ENCODE data around the gene EPS8L3.

EPS8L3 gene

GRCh38 chr1:109739738-109740614 lies 23.7 kb downstream of the EPS8L3 start:
- peak; percentile 42 for DNase-seq (ENCODE audit: low spot score)

- no peak for DNase-seq (ENCODE audit: low spot score)
These were observed 30.4 kb downstream of the EPS8L3 start for GRCh38 chr1:109733236-109733870.

- DNase-seq (ENCODE audit: low spot score): no peak
These were observed 31.3 kb downstream of the EPS8L3 start for GRCh38 chr1:109732390-109732881.

DNA sequence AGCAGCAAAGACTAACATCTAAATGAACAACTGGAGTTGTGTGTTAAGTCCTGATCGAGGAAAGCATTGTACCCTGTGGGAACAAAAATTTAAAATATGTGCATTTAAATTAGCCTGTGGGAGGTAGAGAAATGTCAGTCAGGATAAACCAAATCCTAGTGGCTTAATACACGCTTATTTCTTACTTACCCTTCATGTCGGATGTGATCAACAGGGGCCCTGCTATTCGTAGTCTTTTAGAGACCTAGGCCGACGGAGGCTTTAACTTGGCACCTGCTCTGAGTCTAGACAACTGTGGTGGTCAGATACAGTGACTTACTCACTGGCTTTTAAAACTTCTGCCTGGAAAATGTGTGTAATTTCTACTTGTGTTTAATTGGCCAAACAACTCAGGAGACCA lies 33.1 kb downstream of the EPS8L3 start:
- DNase-seq (ENCODE audit: low spot score): no peak

GRCh38 chr1:109728870-109729269 lies 34.9 kb downstream of the EPS8L3 start:
- no peak for DNase-seq (ENCODE audit: low spot score)

DNA sequence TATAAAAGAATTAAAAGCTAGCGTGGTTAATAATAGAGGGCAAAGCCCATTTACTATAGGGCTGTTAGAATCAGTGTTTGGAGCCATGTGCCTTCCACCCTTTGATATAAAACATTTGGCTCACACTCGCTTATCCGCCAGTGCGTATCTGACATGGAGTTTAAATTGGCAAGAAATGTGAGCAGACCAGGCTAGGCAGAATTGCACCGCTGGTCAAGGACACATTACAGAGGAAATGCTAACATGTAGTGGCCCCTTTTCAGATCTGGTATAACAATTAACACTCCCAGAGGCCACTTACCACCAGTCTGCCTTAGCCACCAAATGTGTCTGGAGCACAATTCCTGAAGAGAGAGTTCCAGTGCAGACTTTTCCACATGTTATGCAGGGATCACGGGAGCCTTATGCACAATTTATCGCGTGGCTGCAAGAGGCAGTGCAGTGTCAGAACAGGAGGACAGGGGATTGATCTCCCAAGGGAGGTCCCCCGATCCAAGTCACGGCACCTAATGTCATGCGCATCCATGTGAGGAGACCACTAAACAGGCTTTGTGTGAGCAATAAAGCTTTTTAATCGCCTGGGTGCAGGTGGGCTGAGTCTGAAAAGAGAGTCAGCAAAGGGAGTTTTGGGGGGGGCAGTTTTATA lies 36.9 kb downstream of the EPS8L3 start:
- DNase-seq (ENCODE audit: low spot score): no peak

DNA sequence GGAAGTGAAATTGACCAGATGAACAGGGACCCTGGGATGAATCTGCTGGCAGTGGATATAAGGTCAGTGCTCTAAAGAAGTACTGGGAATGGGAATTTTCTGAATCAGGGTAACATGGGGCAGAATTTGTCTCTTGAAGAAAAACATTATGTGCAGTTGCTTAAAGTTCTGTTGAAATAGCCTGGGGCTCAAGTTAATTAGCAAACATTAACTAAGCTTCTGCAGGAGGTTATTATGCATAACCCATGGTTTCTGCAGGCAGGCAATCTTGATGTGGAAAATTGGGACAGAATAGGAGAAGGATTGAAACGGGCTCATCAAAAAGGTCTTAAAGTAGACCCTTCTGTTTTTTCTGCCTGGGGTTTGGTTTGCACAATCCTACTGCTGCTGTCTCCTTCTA lies 37.7 kb downstream of the EPS8L3 start:
- DNase-seq (ENCODE audit: low spot score): no peak

GRCh38 chr1:109725510-109725909 lies 38.2 kb downstream of the EPS8L3 start:
- no peak for DNase-seq (ENCODE audit: low spot score)

GRCh38 chr1:109724933-109725332 lies 38.8 kb downstream of the EPS8L3 start:
- DNase-seq (ENCODE audit: low spot score): no peak

DNA sequence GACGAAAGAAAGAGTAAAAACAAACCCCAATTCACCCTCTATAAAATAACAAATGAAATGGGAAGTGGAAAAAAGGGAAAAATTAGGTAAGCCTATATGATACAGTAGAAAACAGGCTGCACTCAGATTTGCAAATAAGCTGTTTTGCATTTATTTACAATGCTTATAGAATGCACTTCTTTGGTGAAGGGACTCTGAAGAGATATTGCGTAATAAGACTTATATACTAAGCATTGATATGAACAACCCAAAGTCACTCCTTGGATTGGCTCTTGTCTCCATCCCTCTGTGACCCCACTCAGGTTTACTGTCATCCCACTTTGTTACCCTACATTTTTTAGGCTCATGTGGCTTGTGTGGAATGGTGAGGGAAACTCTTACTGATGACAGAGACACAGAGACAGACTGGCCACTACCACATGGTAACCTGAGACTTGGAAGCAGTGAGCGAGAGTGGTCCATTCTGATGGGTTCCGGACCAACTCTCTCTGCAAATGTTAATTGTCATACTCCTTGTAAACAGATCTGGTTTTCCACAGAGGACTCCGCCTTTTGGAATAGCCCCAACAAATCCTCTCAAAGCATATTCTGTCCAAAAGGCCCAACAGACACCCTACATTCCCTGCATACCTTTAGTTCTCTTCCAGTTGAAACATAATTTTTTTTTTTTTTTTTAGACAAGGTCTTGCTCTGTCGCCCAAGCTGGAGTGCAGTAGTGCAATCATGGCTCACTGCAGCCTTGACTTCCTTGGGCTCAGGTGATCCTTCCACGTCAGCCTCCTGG lies 40.6 kb downstream of the EPS8L3 start:
- DNase-seq (ENCODE audit: low spot score): no peak

DNA sequence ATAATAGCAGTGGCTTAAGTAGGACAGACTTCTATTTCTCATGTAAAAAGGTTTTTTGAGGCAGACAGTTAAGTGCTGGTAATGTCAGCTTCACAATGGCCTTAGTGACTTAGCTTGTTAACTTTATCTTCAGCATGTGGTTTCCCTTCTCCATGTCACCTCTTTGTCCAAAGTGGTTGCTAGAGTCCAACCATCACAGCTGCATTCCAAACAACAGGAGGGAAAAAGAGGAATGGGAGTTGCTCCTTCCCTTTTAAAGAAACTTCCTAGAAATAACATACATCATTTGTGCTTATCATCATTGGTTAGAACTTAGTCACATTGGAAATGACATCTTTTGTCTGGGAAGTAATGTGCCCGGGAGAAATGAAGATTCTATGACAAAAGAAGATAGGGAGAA lies 41.8 kb downstream of the EPS8L3 start:
- no peak for DNase-seq (ENCODE audit: low spot score)

GRCh38 chr1:109721042-109721441 lies 42.7 kb downstream of the EPS8L3 start:
- no peak for DNase-seq (ENCODE audit: low spot score)

GRCh38 chr1:109719337-109719837 lies 44.3 kb downstream of the EPS8L3 start:
- DNase-seq (ENCODE audit: low spot score): peak; percentile 27

- no peak for DNase-seq (ENCODE audit: low spot score)
These were observed 45.2 kb downstream of the EPS8L3 start for GRCh38 chr1:109718495-109718894.

DNA sequence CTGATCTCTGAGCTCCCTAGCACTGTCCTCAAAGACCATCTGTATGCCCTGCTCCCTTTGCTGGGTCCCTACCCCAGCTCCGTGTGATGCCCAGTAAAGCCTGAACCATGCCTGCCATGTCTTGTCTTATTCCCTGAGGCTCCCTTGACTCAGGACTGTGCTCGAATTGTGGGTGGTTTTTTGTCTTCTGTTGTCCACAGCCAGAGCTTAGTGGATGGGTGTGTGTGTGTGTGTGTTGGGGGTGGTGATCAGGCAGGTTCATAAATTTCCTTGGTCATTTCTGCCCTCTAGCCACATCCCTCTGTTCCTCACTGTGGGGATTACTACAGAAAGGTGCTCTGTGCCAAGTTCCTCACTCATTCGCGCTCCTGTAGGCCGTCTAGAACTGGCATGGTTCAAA lies 46.0 kb downstream of the EPS8L3 start:
- DNase-seq (ENCODE audit: low spot score): no peak

DNA sequence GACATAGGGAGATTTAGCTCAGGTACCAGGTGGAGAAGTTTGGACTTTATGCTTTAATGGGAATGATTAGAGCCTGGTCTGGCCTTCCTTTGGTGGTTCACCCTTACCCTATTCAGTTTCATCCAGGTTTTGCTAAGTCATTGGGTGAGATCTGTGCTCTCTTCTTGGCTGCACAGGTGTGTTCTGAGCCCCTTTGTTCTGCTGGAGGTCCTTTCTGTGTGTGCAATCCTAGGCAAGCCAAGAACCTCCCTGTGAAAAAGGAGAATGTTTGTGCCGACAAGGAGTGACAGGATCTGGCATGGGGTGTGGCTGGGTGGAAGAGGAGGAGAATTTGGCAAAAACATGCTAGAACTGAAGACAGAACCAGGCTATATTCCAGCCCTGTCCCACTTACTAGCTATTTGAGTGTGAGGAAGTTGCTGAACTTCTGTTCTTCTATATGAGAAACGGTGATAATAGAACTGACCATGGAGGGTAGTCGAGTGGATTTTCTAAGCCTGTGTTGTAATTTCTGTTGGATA lies 47.1 kb downstream of the EPS8L3 start:
- no peak for DNase-seq (ENCODE audit: low spot score)

DNA sequence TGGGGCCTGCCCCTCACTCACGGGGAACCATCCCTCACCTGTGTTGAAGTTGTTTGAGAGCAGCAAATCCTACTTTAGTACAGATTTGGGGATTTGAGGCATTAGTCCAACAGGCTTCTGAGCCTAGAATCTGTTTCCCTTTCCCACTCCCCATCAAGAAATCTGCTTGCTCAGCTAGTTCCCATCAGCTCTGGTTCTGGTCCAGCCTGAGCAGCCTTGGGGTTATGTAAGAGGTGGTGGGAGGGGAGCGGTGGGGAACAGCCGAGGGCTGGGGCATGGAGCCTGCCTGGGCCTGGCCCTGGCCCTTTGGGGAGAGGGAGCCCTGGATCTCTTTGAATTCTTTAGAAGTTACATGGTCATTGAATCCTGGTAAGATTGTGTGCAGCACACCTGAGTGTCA lies 47.6 kb downstream of the EPS8L3 start:
- peak; percentile 1 for DNase-seq (ENCODE audit: low spot score)

DNA sequence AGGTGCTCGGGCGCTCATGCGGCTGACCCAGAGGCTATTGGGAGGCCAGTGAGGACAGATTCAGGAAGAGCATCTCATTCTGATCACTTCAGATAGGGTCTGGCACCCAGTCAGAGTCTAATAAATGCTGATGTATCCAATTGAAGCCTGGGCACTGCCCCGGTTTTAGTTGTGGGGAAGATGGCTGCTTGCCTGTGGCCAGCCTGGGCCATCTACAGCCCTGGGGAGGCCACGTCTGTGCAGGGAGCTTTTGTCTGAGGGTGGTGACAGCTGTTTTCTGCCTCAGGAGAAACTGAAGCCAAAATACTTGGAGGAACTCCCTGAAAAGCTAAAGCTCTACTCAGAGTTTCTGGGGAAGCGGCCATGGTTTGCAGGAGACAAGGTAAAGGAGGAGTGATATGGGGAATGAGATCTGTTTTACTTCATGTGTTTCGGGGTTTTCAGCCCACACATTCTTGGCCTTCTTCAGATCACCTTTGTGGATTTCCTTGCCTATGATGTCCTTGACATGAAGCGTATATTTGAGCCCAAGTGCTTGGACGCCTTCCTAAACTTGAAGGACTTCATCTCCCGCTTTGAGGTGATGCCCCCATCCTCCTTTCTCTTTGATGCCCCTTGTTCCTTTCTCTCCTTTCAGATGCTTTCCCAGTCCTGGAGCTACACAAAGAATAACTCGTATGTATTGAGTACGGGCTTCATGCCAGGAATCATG lies 48.9 kb downstream of the EPS8L3 start:
- peak; percentile 2 for DNase-seq (ENCODE audit: low spot score)

DNA sequence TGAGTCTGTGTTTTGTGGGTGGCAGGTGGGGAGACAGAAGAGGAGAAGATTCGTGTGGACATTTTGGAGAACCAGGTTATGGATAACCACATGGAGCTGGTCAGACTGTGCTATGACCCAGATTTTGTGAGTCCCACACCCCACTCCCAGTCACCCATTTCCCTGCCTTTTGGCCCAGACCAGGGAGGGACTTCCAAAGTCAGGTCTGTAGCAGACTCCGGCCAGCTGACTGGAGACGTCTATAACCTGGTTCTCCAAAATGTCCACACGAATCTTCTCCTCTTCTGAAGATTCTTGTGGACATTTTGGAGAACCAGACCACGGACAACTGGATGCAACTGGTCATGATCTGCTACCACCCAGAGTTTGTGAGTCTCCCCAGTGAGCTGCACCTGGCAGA lies 50.1 kb downstream of the EPS8L3 start:
- peak; percentile 2 for DNase-seq (ENCODE audit: low spot score)

GRCh38 chr1:109712321-109712864 lies 51.3 kb downstream of the EPS8L3 start:
- no peak for DNase-seq (ENCODE audit: low spot score)

All from hematopoietic multipotent progenitor cell treated with erythropoietin and hydrocortisone succinate and interleukin-3 and kit ligand, for 17 days (in vitro differentiated cells).